Brain microvascular endothelial cell (primary cell): ENCODE results near the gene TAF10.

ENCODE experiments used
- DNase-seq: peaks from one replicate; pipeline ENCODE4 v3.0.0-alpha.2; 2020
- H3K27ac ChIP-seq: fragments of 250-450 bp; sonication (Bioruptor Pico); 2 replicates; pipeline ENCODE4 v1.5.1; 2020; ENCODE audit warnings: mild to moderate bottlenecking, moderate library complexity
- H3K27me3 ChIP-seq: fragments of 250-450 bp; sonication (Bioruptor Pico); replicated peaks from 2 replicates; pipeline ENCODE4 v1.5.1; 2020; ENCODE audit warnings: mild to moderate bottlenecking
- H3K36me3 ChIP-seq: fragments of 250-450 bp; sonication (Bioruptor Pico); replicated peaks from 2 replicates; pipeline ENCODE4 v1.5.1; 2020; ENCODE audit warnings: mild to moderate bottlenecking
- H3K4me3 ChIP-seq: 2 replicates; pipeline ENCODE4 v1.5.1; 2011; ENCODE audit warnings: low read depth, mild to moderate bottlenecking, control low read depth, low read length, moderate library complexity
- CTCF ChIP-seq: IDR thresholded peaks from 2 replicates; pipeline ENCODE4 v1.5.1; 2011; ENCODE audit warnings: low read depth, mild to moderate bottlenecking, moderate library complexity, low read length, control low read depth, inconsistent platforms; ENCODE audit errors: missing control alignments
- in situ Hi-C: cut with HindIII; loops from 2 replicates; pipeline ENCODE4 v1.10.0; 2017; ENCODE audit warnings: low sequenced_read_pairs, low pct_ligation_motif_present

Gene TAF10

GRCh38 chr11:6629573-6629891, 17.5 kb upstream of the TAF10 start:
- H3K27me3 ChIP-seq, result no peaks in the 10 kb centered on the region
- no peak overlapping the region for H3K4me3 ChIP-seq
- H3K36me3 ChIP-seq, result no peaks in the 10 kb centered on the region
- DNase-seq, result no peak
- TF ChIP-seq CTCF, result no peak
- in situ Hi-C loops, result no loop called here
- no peak overlapping the region for H3K27ac ChIP-seq

GRCh38 chr11:6628526-6628925, 16.5 kb upstream of the TAF10 start:
- DNase-seq, result no peak
- TF ChIP-seq CTCF, result no peak
- in situ Hi-C loops, result no loop called here
- H3K36me3 ChIP-seq, result no peaks in the 10 kb centered on the region
- H3K4me3 ChIP-seq, result no peak overlapping the region
- no peaks in the 10 kb centered on the region for H3K27me3 ChIP-seq
- H3K27ac ChIP-seq, result no peak overlapping the region

GRCh38 chr11:6627762-6628241, 15.8 kb upstream of the TAF10 start:
- Histone ChIP-seq H3K36me3 (no peaks in the 10 kb centered on the region), H3K27me3 (no peaks in the 10 kb centered on the region), H3K27ac (no peak overlapping the region), H3K4me3 (no peak overlapping the region)
- in situ Hi-C loops, result no loop called here
- DNase-seq, result no peak
- no peak for TF ChIP-seq CTCF

GRCh38 chr11:6626971-6627761, 15.2 kb upstream of the TAF10 start:
- DNase-seq, result no peak
- Histone ChIP-seq H3K27ac (no peak overlapping the region), H3K4me3 (no peak overlapping the region), H3K36me3 (no peaks in the 10 kb centered on the region), H3K27me3 (no peaks in the 10 kb centered on the region)
- no peak for TF ChIP-seq CTCF
- in situ Hi-C loops, result no loop called here

- no peak overlapping the region for H3K4me3 ChIP-seq
- H3K36me3 ChIP-seq, result no peaks in the 10 kb centered on the region
- DNase-seq, result no peak
- H3K27ac ChIP-seq, result no peak overlapping the region
- in situ Hi-C loops, result no loop called here
- no peaks in the 10 kb centered on the region for H3K27me3 ChIP-seq
- TF ChIP-seq CTCF, result no peak
These were observed 13.9 kb upstream of the TAF10 start for GRCh38 chr11:6625832-6626420.
